ENCODE data around the gene FGF14.
"Not testable (repeated sequence)": the region's sequence is repeated elsewhere in the genome, so short reads cannot be mapped to it uniquely, and the experiment has no call there.

FGF14 gene

GRCh38 chr13:102100234-102100633 is 301.6 kb downstream of the FGF14 start:
- H3K4me3 ChIP-seq (ENCODE audit: low read depth, low read length) = no peak overlapping the region
- DNase-seq (ENCODE audit: low read depth) = no peak
- in situ Hi-C loops (cut with HindIII; ENCODE audit: low sequenced_read_pairs) = no loop called here
- TF ChIP-seq CTCF (IDR thresholded peaks at IDR 0.05; ENCODE audit: low read depth, low read length, missing control alignments) = no peak

GRCh38 chr13:102097708-102098107 is 304.1 kb downstream of the FGF14 start:
- in situ Hi-C loops (cut with HindIII; ENCODE audit: low sequenced_read_pairs) = no loop called here
- no peak overlapping the region for H3K4me3 ChIP-seq (ENCODE audit: low read depth, low read length)
- DNase-seq (ENCODE audit: low read depth) = no peak
- TF ChIP-seq CTCF (IDR thresholded peaks at IDR 0.05; ENCODE audit: low read depth, low read length, missing control alignments) = no peak

GRCh38 chr13:102093288-102093687 is 308.6 kb downstream of the FGF14 start:
- DNase-seq (ENCODE audit: low read depth); in situ Hi-C loops (cut with HindIII; ENCODE audit: low sequenced_read_pairs): not testable (repeated sequence)

GRCh38 chr13:102091231-102091630 is 310.6 kb downstream of the FGF14 start:
- no peak overlapping the region for H3K4me3 ChIP-seq (ENCODE audit: low read depth, low read length)
- peak; percentile 34 for TF ChIP-seq CTCF (IDR thresholded peaks at IDR 0.05; ENCODE audit: low read depth, low read length, missing control alignments)
- in situ Hi-C loops (cut with HindIII; ENCODE audit: low sequenced_read_pairs) = no loop called here
- DNase-seq (ENCODE audit: low read depth) = no peak

More at GRCh38 chr13:102093288-102093687, 308.6 kb downstream of the FGF14 start:
- not testable (repeated sequence) for H3K4me3 ChIP-seq (ENCODE audit: low read depth, low read length)

- no peak for DNase-seq (ENCODE audit: low read depth)
- in situ Hi-C loops (cut with HindIII; ENCODE audit: low sequenced_read_pairs) = no loop called here
- no peak for TF ChIP-seq CTCF (IDR thresholded peaks at IDR 0.05; ENCODE audit: low read depth, low read length, missing control alignments)
- no peak overlapping the region for H3K4me3 ChIP-seq (ENCODE audit: low read depth, low read length)
These were observed 311.3 kb downstream of the FGF14 start for GRCh38 chr13:102090532-102090931.

GRCh38 chr13:102089722-102090121 is 312.1 kb downstream of the FGF14 start:
- TF ChIP-seq CTCF (IDR thresholded peaks at IDR 0.05; ENCODE audit: low read depth, low read length, missing control alignments) = no peak
- no peak overlapping the region for H3K4me3 ChIP-seq (ENCODE audit: low read depth, low read length)
- in situ Hi-C loops (cut with HindIII; ENCODE audit: low sequenced_read_pairs) = no loop called here
- no peak for DNase-seq (ENCODE audit: low read depth)

- H3K4me3 ChIP-seq (ENCODE audit: low read depth, low read length) = no peak overlapping the region
- DNase-seq (ENCODE audit: low read depth) = no peak
- in situ Hi-C loops (cut with HindIII; ENCODE audit: low sequenced_read_pairs) = no loop called here
- peak; percentile 9 for TF ChIP-seq CTCF (IDR thresholded peaks at IDR 0.05; ENCODE audit: low read depth, low read length, missing control alignments)
These were observed 312.7 kb downstream of the FGF14 start for GRCh38 chr13:102089177-102089576.

Data from astrocyte of the cerebellum (primary cell).